OCI-LY1 (cell line): Measurements from ENCODE around the gene PLAAT5.
"Not testable (repeated sequence)": the region's sequence is repeated elsewhere in the genome, so short reads cannot be mapped to it uniquely, and the experiment has no call there.

Experiments
- H2AFZ ChIP-seq: fragments of 200-600 bp; sonication (generic), shearing (Covaris generic); 2 replicates; pipeline ENCODE4 v1.6.0; 2014; ENCODE audit warnings: antibody characterized with exemption, mild to moderate bottlenecking, low read length
- H3F3A ChIP-seq: fragments of 200-600 bp; sonication (generic), shearing (Covaris generic); 2 replicates; pipeline ENCODE4 v1.6.0; 2014; ENCODE audit warnings: mild to moderate bottlenecking, antibody characterized with exemption, low read length, moderate library complexity; ENCODE audit not compliant: insufficient read depth
- H3K27ac ChIP-seq: fragments of 200-600 bp; sonication (generic); 2 replicates; pipeline ENCODE4 v1.5.1; 2014; ENCODE audit warnings: low read length, mixed run types, mild to moderate bottlenecking, low read depth; ENCODE audit not compliant: poor library complexity, severe bottlenecking
- H3K27me3 ChIP-seq: fragments of 200-600 bp; sonication (generic); 2 replicates; pipeline ENCODE4 v1.6.0; 2014; ENCODE audit warnings: antibody characterized with exemption, mild to moderate bottlenecking, low read length, moderate library complexity; ENCODE audit not compliant: insufficient read depth
- H3K36me3 ChIP-seq: fragments of 200-600 bp; sonication (generic); 2 replicates; pipeline ENCODE4 v1.6.1; 2014; ENCODE audit warnings: mild to moderate bottlenecking, antibody characterized with exemption, low read length, moderate library complexity, mixed read lengths; ENCODE audit not compliant: insufficient read depth
- H3K4me1 ChIP-seq: fragments of 200-600 bp; sonication (generic); 2 replicates; pipeline ENCODE4 v1.5.1; 2014; ENCODE audit warnings: mild to moderate bottlenecking, low read length, moderate library complexity; ENCODE audit not compliant: insufficient read depth, severe bottlenecking
- H3K4me2 ChIP-seq: fragments of 200-600 bp; sonication (generic), shearing (Covaris generic); 2 replicates; pipeline ENCODE4 v1.6.1; 2014; ENCODE audit warnings: low read length
- H3K4me3 ChIP-seq: fragments of 200-600 bp; sonication (generic); 2 replicates; pipeline ENCODE4 v1.5.1; 2014; ENCODE audit warnings: low read length, low read depth, mild to moderate bottlenecking, mixed read lengths; ENCODE audit not compliant: poor library complexity, severe bottlenecking
- H3K79me2 ChIP-seq: fragments of 200-600 bp; shearing (Covaris generic); 2 replicates; pipeline ENCODE4 v1.6.1; 2016; ENCODE audit warnings: mixed run types, low read length, mixed read lengths; ENCODE audit not compliant: insufficient read depth
- H3K9ac ChIP-seq: fragments of 200-600 bp; sonication (generic), shearing (Covaris generic); 2 replicates; pipeline ENCODE4 v1.6.1; 2014; ENCODE audit warnings: mild to moderate bottlenecking, low read length, mixed read lengths
- H3K9me2 ChIP-seq: fragments of 200-600 bp; sonication (generic), shearing (Covaris generic); 2 replicates; pipeline ENCODE4 v1.6.1; 2014; ENCODE audit warnings: low read depth, mild to moderate bottlenecking, low read length, mixed read lengths
- H3K9me3 ChIP-seq: fragments of 200-600 bp; shearing (Covaris generic); 2 replicates; pipeline ENCODE4 v1.6.1; 2014; ENCODE audit warnings: low read length, mixed read lengths
- H4K20me1 ChIP-seq: fragments of 200-600 bp; sonication (generic), shearing (Covaris generic); 2 replicates; pipeline ENCODE4 v1.6.0; 2016; ENCODE audit warnings: mild to moderate bottlenecking, low read length; ENCODE audit not compliant: insufficient read depth
- CTCF ChIP-seq: fragments of 200-600 bp; sonication (generic), shearing (Covaris generic); IDR thresholded peaks from 2 replicates; pipeline ENCODE4 v1.5.1; 2017; ENCODE audit warnings: mild to moderate bottlenecking, antibody characterized with exemption, low read length, moderate library complexity, mixed read lengths
- EZH2 ChIP-seq: fragments of 200-600 bp; sonication (generic), shearing (Covaris generic); IDR thresholded peaks from 2 replicates; pipeline ENCODE4 v1.8.0; 2017; ENCODE audit warnings: borderline replicate concordance, mixed run types, mild to moderate bottlenecking, antibody characterized with exemption, low read length, moderate library complexity, mixed read lengths

Gene PLAAT5

GRCh38 chr11:63444160-63444559 is 46.8 kb downstream of the PLAAT5 start:
- Histone ChIP-seq H3F3A (no peaks in the 10 kb centered on the region), H3K9me3 (no peaks in the 10 kb centered on the region)
- TF ChIP-seq CTCF: no peak

GRCh38 chr11:63443714-63444113 is 47.3 kb downstream of the PLAAT5 start:
- H2AFZ ChIP-seq: no peak overlapping the region
- no peak for TF ChIP-seq CTCF
- no peak for TF ChIP-seq EZH2
- H3K4me2 ChIP-seq: no peak overlapping the region
- H3K79me2 ChIP-seq: no peaks in the 10 kb centered on the region
- H3K9me3 ChIP-seq: no peaks in the 10 kb centered on the region
- H3K4me1 ChIP-seq: no peaks in the 10 kb centered on the region
- no peak overlapping the region for H3K27ac ChIP-seq
- H3K9ac ChIP-seq: no peak overlapping the region
- H4K20me1 ChIP-seq: no peaks in the 10 kb centered on the region
- no peaks in the 10 kb centered on the region for H3K9me2 ChIP-seq
- no peak overlapping the region for H3K4me3 ChIP-seq
- H3F3A ChIP-seq: no peaks in the 10 kb centered on the region
- no peaks in the 10 kb centered on the region for H3K36me3 ChIP-seq
- H3K27me3 ChIP-seq: no peaks in the 10 kb centered on the region

More at GRCh38 chr11:63444160-63444559, 46.8 kb downstream of the PLAAT5 start:
- Histone ChIP-seq H4K20me1 (no peaks in the 10 kb centered on the region), H3K27me3 (no peaks in the 10 kb centered on the region), H3K36me3 (no peaks in the 10 kb centered on the region), H3K4me1 (no peaks in the 10 kb centered on the region), H3K27ac (no peak overlapping the region), H3K4me3 (no peak overlapping the region), H3K4me2 (no peak overlapping the region), H3K9ac (no peak overlapping the region), H3K9me2 (no peaks in the 10 kb centered on the region), H2AFZ (no peak overlapping the region), H3K79me2 (no peaks in the 10 kb centered on the region)

- not testable (repeated sequence) for H4K20me1 ChIP-seq, H3F3A ChIP-seq, H3K4me2 ChIP-seq, H3K36me3 ChIP-seq, H3K9me3 ChIP-seq, H3K9me2 ChIP-seq, H3K27me3 ChIP-seq, H3K79me2 ChIP-seq, H3K9ac ChIP-seq, H3K4me1 ChIP-seq, H3K4me3 ChIP-seq, H3K27ac ChIP-seq, H2AFZ ChIP-seq
Observed at GRCh38 chr11:63435831-63436230, 55.1 kb downstream of the PLAAT5 start.

GRCh38 chr11:63435351-63435750 is 55.6 kb downstream of the PLAAT5 start:
- H3F3A ChIP-seq, H3K4me1 ChIP-seq, H3K27me3 ChIP-seq, H3K36me3 ChIP-seq, H2AFZ ChIP-seq, H4K20me1 ChIP-seq, H3K4me3 ChIP-seq, H3K9me3 ChIP-seq, H3K9ac ChIP-seq, H3K9me2 ChIP-seq, H3K79me2 ChIP-seq, H3K4me2 ChIP-seq, H3K27ac ChIP-seq: not testable (repeated sequence)

GRCh38 chr11:63430731-63431130 is 60.2 kb downstream of the PLAAT5 start:
- H3K9me2 ChIP-seq, H3K27ac ChIP-seq, H3K36me3 ChIP-seq, H3K79me2 ChIP-seq, H3K9ac ChIP-seq, H3K27me3 ChIP-seq, H3K4me3 ChIP-seq, H3K4me2 ChIP-seq, H3K9me3 ChIP-seq, H3K4me1 ChIP-seq, H4K20me1 ChIP-seq, H2AFZ ChIP-seq, H3F3A ChIP-seq: not testable (repeated sequence)
